Activated CD4-positive, alpha-beta T cell treated with anti-CD3 and anti-CD28 coated beads for 4 hours (primary cell): Measurements from ENCODE around the gene NCOA1.
"Not testable (repeated sequence)": the region's sequence is repeated elsewhere in the genome, so short reads cannot be mapped to it uniquely, and the experiment has no call there.

Source experiments
- DNase-seq, 2 donors: peaks; one replicate each; pipeline ENCODE4 v3.0.0-alpha.2; 2020

Gene NCOA1

GRCh38 chr2:24541621-24542020 lies 50.6 kb downstream of the NCOA1 start:
- no peak for DNase-seq

DNA sequence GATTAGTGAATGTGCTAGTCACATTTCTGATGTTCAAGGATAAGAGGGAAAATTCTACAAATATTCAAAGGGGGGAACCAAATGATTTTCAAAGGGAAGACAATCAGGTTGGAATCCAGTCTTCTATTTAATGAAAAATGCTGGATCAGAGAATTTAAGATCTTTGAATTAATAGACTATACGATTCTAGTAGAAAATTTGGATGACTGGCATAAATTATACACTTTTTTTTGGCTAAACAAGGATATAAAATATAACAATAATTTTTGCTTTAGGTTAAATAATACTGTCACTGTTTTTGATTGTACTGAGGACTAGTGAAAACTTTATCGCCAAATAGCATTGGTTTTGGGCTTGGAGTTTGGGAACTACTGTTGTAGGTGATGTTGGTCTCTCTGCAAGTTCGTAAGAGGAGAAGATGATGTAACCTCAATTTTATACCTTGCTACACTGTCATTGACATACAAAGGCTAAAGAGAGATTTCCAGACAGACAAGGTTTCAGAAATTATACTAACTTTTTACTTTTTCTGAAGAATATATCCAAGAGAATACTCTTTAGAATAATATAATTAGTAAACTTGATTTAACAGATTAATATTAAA lies 51.3 kb downstream of the NCOA1 start:
- no peak for DNase-seq

DNA sequence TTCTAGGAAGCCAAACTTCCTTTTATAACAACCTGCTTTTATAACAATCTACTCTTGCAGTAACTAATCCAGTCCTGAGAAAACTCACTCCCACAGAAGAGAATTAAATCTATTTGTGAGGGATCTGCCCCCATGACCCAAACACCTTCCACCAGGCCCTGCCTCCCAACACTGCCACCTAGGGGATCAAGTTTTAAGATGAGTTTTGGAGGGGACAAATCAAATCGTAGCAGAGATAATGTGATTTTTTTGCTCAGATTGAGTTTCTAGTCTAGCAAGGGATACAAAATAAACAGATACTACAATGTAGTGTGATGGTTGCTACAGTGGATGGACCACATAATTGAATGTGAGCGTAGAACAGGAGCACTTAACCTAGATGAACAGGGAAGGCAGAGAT lies 52.2 kb downstream of the NCOA1 start:
- no peak for DNase-seq

- DNase-seq = no peak
Observed at GRCh38 chr2:24544456-24545115, 53.5 kb downstream of the NCOA1 start.

DNA sequence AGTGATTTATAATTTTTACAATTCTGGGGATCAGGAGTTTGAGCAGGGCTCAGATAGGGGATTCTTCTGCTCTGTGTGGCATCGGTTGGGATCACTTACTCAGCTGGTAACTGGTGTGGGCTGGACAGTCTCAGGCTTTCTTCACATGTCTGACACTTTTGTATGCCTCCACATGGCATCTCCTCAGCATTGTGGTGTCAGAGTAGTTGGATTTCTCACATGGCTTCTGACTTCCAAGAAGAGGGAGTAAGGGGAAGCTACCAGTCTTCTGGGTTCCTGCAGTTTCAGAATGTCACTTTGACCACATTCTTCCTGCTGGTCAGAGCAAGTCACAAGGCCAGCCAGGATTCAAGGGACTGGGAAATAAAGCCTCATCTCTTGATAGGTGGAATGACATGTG lies 55.6 kb downstream of the NCOA1 start:
- no peak for DNase-seq

- no peak for DNase-seq
Observed at GRCh38 chr2:24548058-24548457, 57.0 kb downstream of the NCOA1 start.

DNA sequence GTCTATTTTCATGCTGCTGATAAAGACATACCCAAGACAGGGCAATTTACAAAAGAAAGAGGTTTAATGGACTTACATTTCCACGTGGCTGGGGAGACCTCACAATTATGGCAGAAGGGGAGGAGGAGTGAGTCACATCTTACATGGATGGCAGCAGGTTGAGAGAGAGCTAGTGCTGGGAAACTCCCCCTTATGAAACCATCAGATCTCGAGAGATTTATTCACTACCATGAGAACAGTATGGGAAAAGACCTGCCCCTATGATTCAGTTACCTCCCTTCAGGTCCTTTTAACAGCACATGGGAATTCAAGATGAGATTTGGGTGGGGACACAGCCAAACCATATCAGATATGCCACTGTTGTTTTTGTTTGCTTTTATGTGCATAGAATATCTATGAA lies 59.2 kb downstream of the NCOA1 start:
- DNase-seq = not testable (repeated sequence)

DNA sequence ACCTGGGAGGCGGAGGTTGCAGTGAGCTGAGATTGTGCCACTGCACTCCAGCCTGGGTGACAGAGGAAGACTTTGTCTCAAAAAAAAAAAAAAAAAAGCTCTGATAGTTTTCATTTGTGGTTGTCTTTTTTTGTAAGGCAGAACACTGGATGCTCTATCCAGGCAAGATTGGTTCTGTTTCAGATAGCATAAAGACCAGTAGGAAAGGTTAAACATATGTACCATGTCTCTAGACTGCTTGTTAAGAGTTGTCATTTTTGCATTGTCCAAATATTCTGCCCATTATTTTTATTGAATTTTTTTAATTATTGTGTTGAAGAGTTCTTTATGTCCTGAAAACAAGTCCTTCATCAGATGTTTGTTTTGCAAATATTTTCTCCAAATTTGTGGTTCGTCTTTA lies 60.0 kb downstream of the NCOA1 start:
- DNase-seq = no peak

- no peak for DNase-seq
Observed at GRCh38 chr2:24552836-24553235, 61.8 kb downstream of the NCOA1 start.

- DNase-seq = no peak
Observed at GRCh38 chr2:24558781-24559472, 67.9 kb downstream of the NCOA1 start.

DNA sequence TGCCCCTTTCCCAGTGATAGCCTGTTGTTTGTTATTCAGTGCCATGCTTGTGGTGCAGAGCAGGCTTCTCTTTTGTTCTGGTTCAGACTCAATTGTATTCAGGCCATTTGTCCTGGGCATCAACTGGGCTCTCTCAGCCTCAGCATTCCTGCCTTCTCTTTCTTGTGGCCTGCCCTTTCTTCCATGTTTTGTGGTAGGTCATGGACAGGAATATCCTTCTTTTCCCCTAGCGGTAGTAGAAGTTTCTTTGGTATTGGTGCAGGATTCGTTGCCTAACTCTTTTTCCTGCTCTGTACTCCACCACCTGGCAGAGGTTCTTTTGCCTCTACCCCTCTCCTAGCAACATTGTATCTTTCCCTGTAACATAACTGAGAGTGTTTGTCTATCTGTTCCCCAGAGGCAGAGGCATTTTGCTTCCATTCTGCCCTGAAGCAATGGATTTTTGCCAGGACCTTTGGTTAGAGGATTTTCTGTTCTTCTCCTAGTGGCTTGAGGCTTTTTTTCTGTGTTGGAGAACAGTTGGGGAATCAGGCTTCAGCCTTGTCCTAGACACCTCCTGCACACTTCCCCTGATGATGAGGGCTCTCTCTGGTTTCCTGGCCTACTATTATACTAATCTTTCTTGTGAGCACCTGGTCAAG lies 68.5 kb downstream of the NCOA1 start:
- DNase-seq = no peak

GRCh38 chr2:24565537-24565936 lies 74.5 kb downstream of the NCOA1 start:
- no peak for DNase-seq

DNA sequence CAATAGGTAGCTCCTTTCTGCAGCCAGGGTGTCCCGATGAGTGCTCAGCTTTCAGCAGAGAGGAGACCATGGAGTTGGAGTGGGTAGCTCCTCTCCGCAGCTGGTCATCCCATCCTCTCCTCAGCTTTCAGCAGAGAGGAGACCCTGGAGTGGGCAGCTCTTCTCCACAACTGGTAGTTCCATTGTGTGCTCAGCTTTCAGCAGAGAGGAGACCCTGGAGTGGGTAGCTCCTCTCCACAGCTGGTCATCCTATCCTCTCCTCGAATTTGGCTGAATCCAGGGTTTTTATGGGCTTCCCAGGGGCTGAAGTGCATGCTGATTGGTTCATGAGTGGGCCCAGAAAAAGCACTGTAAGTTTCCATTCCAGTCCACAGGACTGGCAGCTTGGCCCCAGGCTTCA lies 75.2 kb downstream of the NCOA1 start:
- DNase-seq = no peak

DNA sequence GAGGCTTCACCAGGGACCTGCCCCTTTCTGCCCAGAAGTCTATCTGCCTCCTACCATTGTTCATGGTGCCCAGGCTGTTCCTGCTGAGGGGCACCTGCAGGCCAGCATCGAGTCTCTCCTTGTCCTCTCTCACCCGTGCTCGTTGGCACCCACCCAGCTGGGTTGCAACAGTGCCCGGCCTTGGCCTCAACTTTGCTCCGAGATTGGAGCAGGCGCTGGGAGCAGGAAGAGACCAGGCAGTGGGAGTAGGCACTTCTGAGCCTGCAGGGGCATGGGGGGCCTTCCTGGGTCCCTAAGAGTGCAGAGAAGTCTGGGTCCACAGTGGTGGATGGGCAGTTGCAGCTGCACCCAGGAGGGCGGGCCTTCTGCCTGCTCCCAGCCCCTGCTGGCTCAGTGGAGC lies 75.6 kb downstream of the NCOA1 start:
- no peak for DNase-seq

- DNase-seq = no peak
Observed at GRCh38 chr2:24568551-24568950, 77.5 kb downstream of the NCOA1 start.

DNA sequence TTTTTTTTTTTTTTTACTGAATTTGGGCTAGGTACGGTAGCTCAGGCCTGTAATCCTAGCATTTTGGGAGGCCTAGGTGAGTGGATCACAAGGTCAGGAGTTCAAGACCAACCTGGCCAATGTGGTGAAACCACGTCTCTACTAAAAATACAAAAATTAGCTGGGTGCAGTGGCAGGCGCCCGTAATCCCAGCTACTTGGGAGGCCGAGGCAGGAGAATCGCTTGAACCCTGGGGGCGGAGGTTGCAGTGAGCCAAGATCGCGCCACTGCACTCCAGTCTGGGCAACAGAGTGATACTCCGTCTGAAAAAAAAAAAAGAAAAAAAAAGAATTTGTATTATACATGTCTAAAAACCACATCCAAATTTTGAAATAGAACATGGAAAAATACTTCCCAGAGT lies 78.5 kb downstream of the NCOA1 start:
- DNase-seq = not testable (repeated sequence)

- no peak for DNase-seq
Observed at GRCh38 chr2:24570225-24570624, 79.2 kb downstream of the NCOA1 start.

DNA sequence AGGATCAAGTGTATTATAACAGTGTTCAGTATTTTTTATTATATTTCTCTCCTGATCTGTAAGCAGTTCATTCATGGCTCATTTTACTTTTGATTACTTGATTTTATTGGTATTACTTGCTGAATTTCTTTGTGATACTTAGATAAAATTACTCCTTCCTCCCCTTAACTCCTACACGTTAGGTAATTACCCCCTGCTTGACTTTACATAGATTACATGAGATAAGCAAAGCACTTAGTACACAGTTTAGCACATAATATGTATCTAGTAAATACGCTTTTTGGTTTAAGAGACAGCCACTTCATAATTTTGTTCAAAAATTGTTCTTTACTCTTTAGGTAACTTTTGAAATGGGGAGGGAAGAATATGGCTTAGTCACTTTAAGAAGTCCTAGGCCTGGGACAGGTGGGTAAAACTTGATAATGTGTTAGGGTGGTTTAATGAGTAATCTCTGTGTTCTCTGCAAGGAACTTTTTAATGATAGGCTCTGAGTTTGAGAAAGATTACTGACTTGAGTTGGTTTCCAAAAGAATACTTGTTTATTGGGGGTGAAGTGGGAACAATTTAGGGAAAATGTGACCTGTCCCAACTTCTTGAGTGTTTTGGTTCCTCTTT lies 80.9 kb downstream of the NCOA1 start:
- DNase-seq = no peak

DNA sequence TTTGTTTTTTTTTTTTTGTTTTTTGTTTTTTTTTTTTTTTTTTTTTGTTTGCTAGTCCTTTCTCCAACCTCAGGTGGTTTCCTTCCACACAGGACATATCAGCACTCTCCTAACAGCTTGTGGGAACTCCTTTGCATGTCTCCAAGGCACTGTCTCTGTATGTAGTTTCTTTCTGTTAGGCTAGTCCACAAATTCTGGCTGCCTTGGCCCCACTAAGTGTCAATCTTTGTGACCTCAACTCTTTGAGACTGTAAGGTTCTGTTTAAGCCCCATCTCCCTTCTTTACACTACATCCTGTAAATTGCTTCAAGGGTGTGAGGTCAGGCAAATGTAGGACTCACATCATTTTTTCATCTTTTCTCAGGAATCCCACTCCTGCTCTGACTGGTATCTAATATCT lies 85.1 kb downstream of the NCOA1 start:
- no peak for DNase-seq

DNA sequence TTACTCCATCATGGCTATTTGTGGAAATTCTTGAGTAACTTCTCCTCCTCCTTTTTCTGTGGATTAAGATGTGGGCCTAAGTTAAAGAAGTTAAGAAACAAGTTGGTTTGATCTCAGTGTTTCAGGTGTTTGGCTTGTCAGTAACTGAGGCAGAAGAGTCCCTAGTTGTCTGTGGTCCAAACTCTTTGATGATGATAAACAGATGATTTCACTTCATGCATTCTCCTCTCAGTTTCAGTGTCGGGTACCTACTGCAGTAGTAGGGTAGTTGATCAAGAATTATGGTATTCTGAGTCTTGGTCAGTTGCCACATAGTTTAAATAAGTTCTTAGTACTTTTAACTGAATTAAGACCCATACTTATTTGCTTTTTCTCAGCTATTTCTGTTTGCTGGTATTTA lies 85.6 kb downstream of the NCOA1 start:
- no peak for DNase-seq

GRCh38 chr2:24577481-24577880 lies 86.4 kb downstream of the NCOA1 start:
- DNase-seq = no peak

DNA sequence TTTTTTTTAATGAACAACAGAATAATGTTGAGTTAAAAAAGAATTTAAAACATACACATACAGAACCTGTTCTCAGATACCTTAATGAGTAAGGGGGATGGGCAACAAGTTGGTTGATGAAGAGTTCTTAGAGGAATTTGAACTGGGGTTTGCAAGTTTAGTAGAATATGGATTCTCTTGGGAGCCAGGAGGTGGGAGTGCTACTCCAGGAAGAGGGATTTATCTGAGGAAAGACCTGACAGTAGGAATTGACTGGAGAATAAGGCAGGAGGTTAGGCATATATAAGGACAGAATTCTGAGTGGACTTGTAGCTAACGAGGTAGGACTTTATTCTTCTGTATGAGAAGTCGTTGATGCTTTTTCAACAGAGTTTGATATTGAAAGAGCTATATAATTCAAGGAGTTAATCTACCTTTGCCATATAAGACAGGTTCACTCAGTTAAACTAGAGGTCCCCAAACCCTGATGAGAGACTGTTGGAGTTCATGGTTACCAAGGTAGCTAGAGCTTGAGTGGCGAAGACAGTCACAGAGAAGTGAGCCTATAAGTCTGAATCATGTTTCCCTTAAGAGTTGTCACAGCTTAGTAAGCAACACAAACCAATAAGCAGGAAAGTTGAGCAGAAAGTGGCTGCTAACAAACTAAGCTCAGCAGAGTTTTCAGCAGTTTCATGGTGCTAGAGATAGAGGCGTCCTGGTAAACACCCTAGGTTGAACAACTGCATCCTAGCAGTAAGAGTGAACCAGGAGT lies 88.2 kb downstream of the NCOA1 start:
- no peak for DNase-seq

GRCh38 chr2:24580561-24580960 lies 89.5 kb downstream of the NCOA1 start:
- no peak for DNase-seq
